ENCODE measurements around the gene A3GALT2.

The A3GALT2 gene

DNA sequence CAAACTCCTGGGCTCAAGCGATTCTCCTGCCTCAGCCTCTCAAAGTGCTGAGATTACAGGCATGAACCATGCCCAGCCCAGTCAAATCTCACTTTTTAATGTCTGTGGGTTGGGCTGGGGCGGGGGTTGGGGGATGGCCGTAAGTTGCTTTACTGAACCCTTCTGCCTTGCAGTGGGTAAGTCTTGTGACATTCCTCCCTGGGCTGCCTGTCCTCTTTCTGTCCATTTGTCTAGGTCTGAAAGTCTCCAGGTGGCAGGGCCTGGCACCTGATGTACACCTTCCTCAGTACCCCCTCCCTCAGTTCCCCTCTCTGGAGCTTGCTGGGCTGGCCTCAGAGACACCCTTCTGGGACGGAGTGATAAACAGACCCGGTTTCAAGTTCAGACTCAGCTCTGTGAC, 51.3 kb downstream of the A3GALT2 start:
- no peak for DNase-seq

DNA sequence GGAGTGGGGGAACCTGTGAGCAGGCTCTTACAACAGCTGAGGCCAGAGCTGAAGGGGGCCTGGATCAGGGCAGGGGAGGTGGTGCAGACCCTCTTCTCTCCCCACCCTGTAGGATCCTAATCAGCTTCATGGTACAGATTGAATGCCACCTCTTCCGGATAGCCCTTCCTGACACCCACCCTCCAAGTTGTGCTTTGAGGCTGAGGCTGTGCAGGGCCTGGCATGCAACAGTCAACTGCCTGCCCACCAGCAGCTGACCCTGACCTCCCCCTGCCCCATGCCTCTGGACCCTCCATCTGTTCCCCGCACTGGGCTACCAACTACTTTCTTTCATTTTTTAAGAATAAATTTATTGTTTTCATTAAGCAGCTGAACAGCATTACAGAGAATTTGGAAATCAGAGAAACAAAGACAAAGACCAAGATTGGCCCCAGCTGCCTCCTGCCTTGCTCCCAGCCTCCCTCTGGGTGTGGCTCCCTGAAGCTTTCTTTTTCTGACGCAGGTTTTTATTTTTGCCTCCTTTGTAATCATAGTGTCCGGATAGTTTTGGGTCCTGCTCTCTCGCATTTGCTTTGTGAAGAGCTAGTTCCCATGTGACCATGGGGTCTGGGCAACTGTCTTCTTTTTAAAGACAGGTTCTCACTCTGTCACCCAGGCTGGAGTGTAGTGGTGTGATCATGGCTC, 51.8 kb downstream of the A3GALT2 start:
- no peak for DNase-seq

GRCh38 chr1:33268457-33268856, 52.4 kb downstream of the A3GALT2 start:
- DNase-seq: no peak

DNA sequence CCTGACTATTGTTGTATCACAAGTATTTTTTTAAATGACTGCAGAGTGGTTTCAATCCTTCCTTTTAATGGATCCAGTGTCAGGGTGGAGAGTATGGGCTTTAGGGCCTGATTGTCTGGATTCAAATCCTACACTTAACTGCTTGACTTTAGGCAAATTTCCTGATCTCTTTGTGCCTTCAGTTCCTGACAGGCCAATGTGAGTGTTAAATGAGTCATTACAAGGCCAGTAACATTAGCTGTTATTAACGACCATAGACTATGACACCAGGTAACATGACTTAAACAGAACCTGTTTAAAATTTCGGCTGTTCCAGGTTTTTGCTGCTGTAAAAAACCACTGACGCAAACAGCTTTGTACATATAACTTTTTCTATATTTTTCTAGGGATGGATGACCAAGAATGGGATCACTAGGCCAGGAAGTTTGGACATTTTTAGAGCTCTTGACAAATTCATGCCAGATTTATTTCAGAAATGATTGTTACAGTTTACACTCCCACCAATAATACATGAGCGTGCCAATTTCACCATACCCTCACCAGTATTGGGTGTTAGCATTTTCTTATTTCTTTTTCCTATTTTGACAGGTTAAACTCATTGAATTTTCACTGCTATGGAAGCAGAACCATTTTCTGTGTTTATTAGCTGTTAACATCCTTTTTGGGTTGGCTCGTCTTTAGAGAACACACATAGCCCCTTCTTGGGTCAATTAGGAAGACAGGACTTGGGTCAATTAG, 53.3 kb downstream of the A3GALT2 start:
- no peak for DNase-seq

DNA sequence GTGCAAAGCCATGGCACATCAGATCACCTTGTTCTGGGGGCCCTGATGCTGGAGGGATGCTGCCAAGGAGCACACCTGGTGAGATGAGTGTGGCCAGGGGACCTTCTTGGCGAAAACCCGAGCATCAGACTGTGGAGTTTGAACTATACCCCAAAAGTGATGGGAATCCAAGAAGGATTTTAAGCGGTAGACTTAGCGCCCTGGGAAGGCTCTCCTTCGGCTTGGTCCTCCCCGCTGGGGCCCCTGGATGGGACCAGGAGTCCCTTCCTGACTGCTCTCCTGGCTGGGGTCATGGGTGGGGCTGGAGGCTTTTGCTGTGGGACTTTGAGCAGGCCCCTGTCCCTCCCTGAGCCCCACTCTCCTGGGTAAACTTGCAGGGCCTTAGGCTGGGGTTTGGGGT, 54.1 kb downstream of the A3GALT2 start:
- DNase-seq: no peak

DNA sequence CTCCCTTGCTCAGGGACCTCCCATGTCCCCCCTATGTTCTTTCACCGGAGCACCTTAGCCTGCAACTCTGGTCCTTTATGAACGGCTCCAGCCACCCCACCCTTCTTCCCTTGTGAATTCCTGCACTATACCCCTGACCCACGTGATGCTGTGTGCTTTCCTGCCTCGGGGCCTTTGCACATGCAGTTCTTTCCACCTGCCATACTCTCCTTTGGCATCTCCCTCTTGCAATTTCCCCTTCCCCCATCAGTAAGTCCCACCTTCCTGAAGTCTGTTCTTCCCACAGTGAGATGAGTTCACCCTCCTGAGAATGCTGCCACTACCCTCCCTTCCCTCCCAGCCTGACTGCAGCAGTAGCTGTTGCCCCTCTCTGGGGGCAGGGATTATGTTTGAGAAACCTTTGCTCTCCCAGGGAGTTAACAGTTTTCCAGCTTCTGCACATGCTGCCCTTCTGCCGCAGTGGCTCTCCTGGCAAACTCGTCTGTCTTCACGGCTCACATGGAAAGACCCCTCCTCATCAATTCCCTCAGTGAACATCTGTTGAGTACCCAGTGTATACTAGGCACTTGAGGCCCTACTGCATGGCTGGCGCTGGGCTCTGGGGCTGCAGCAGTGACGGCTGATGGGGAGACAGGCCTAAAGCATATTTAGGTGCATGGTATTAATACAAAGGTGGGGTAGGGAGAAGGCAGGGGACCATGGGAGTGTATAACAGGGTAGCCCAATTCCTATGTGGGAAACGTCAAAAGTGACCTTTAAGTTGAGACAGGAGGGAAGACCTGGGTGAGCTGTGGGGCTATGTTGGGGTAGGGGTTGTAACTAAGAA, 54.9 kb downstream of the A3GALT2 start:
- DNase-seq: no peak

DNA sequence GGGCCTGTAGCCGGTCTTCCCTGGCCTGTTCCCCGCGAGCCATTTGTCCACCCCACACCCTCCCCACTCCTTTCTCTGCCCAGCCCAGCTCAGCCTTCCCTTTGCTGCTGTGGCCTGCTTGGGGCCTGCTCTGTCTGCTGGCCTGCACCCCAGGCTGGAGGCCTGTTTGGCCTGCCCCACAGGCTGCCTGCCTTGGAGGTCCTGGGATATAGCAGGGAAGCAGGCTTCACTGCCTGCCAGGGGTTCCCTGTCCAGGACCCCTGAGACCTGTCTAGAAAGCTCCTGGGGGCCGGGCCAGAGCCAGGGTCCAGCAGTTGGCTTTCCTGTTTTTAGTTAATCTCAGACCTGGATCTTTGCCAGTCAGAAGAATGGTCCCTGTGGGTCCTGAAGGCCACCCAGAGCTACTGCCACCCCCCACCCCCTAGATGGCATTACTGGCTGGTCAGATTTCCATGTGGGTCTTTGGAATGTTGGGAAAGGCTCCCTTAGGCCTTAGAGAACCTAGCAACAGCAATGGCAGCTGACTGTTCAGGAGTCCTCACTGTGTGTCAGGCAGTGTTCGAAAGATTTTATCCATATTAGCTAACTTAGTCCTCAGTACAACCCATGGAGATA, 56.9 kb downstream of the A3GALT2 start:
- no peak for DNase-seq

GRCh38 chr1:33261344-33261743, 59.6 kb downstream of the A3GALT2 start:
- no peak for DNase-seq

DNA sequence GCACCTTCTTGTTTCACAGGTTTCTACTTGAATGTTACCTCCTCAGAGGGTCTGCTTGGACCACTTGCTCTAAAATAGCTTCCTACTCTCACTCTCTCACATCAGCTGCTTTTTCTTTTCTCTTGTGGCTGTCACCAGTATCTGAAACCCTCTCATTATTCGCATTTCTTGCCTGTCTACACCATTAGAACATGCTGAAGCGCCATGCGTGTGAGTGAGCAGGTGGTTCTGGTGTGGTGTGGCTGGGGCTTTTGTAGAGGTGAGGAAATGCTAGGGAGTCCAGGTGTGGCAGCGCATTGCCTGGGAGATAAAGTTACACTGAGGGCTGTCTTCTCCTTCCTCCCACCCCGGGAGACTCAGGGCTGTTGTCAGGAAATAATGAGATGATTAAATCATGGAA, 60.5 kb downstream of the A3GALT2 start:
- DNase-seq: no peak

DNA sequence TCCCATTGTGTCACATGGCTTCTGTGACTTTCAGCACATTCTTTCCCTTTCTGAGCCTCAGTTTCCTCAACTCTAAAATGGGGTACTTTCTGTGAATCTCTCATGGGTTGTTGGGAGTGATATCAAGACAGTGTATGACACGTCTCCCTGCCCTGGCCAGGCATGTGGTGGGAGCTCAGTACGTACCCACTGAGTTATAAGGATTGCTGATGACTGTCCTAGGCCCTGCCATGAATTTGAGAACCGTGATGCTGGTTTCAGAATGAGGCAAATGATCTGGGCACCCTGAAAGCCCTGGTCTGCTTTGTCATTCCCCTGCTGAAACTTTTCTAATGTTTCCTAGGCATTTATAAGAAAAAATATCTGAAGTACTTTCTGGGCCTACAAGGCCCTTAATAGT, 61.0 kb downstream of the A3GALT2 start:
- no peak for DNase-seq

DNA sequence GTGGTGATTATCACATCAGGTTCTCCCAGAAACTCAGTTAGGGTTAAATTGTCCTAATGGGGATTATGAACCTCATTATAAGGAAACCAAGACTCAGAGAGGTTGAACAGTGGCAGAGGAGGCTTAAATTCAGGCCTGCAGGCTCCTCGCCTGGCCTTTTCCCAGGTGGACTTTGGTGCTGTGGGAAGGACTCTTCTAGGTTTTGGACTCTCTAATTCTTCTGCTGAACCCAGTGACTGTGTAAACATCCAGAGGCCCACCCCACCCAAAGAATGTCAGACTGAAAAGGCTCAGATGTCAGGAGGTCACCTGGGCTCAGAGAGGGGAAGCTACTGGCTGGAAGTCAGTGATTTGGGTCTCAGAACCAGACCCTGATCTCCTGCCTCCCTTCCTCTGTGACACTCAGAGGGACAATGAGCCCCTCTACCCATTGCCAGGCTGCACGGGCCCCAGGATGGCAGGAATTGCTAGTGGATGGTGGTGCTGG, 62.1 kb downstream of the A3GALT2 start:
- DNase-seq: no peak

DNA sequence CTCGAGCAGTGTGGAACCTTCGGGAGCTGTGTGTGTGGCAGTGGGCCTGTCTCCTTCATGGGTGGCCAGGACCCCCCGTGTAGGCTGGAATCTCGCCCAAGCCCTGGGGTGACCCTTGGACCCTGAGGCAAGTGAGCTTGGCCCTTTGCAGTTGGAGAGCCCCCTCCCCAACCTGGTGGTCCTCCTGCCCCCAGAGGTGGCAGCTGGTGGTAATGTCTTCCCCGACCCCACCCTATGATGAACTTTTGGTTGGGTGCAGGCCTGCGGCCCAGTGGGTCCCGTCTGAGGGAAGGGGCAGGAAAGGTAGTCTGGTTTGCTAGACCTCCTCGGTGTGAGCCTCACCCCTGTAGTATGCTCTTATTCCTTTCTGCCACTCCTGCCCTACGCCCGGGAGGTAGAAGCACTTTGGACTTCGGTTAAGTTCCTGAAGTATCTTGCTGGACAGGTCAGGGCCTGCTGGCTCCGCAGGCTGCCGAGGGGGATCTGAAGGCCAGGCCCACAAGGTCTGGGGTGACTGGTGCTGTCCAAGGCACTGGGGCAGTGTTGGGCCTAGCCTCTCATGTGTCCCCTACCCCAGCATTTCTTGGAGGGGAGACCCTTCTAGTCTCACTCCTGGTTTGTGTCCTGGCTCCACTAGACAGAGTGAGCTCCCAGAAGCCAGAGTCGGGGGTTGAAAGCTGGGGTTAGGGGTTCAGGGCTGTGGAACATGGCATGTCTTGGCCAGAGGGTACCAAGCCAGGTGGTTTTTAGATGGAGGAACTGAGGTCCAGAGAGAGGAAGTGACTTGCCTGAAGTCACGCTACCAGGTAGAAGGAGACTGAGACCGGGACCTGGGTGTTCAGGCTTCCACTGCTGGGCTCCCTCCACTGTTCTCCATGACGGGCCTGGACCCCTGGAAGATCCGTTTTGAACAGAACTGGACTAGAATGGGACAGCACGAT, 62.9 kb downstream of the A3GALT2 start:
- no peak for DNase-seq

- no peak for DNase-seq
Measured at GRCh38 chr1:33257207-33257771, 63.6 kb downstream of the A3GALT2 start.

Data from SHP77 (cell line).